SK-N-MC (cell line): ENCODE data around the gene ZNF780B.

ENCODE experiments used
- EZH2 ChIP-seq: fragments of 200-600 bp; sonication (generic); IDR thresholded peaks from one replicate; pipeline ENCODE4 v1.6.1; 2017; ENCODE audit warnings: antibody characterized with exemption
- POLR2AphosphoS5 ChIP-seq: IDR thresholded peaks from 2 replicates; pipeline ENCODE4 v1.6.1; 2012; ENCODE audit warnings: mild to moderate bottlenecking, low read depth, low read length, borderline replicate concordance

GRCh38 chr19:40070058-40070457 lies 14.0 kb upstream of the ZNF780B start:
- TF ChIP-seq EZH2 (no peak), POLR2AphosphoS5 (no peak)
